ENCODE data around the gene NTN5. TPM values are rescaled to one million over a fixed set of nuclear protein-coding genes. Genes with fewer than 3 reads are reported as not detected.

Gene NTN5
- total and polyA plus RNA-seq, 9 of the 15 experiments (the other 6 are each of a cell fraction or from before 2014, with no cell fraction given): not detected

DNA sequence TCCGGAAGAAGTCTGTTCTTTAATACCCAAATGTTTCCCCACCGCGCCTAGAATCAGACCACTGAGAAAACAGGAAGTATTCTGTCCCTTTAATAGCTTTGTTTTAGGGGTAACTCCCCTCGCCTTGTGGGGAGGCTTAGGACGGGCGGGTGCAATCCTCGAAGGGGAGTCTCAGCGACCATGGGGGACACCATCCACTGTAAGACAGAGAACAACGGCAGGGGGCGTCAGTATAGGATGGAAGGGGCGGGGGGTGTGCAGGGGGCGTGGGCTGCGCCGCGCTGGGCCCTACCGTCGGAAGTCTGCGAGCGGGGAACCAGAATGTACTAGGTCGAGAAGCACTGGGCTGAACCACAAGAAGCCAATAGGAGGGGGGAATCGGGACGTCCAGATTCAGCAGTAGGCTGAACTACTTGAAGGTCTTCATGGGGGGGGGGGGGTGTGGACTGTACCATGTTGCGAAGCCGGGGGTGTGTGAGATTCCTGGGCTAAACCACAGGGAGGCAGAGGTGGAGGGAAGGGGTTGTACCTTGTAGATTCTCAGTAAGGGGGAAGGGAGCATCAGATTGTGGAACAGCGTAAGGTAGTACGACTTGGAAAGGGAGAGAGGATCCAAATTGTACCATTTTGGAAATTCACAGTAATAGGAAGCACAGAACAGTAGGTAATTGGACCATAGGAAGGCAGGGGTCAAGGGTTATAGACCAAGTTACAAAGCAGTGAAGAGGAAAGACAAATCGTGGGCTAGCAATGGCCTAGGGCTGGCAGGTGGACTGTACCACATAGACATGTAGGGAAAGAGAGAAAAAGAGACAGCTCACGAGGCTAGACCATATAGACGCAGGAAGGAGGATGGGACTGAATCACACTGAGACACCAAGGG, 34.6 kb downstream of the NTN5 start (continued):
- TF ChIP-seq YY1 (IDR thresholded peaks at IDR 0.05; ENCODE audit: borderline replicate concordance in 1 of 3, control insufficient read depth in 1 of 3, extremely low read depth in 1 of 3, insufficient read depth in 3 of 3, insufficient read length in 1 of 3, insufficient replicate concordance in 2 of 3, low read depth in 1 of 3, low read length in 2 of 3): peak in 1 of 3 experiments; percentile 5
- 0 out of 2 replicates have a peak, but pooled peaks have one; percentile 62 for TF ChIP-seq HMG20B (CRISPR knock-in tag; IDR thresholded peaks at IDR 0.05)
- TF ChIP-seq TCF7L2 (IDR thresholded peaks at IDR 0.05; ENCODE audit: low read depth, low read length): peak; percentile 100
- peak; percentile 86 for TF ChIP-seq BRD9 (IDR thresholded peaks at IDR 0.05; ENCODE audit: low read depth, partially characterized antibody)
- TF ChIP-seq ETV1 (tag; conservative IDR thresholded peaks at IDR 0.05; ENCODE audit: low read depth): peak; percentile 33; the same call in 1 of the 2 replicates
- no peak for TF ChIP-seq ARID2 (IDR thresholded peaks at IDR 0.05)
- peak in 1 of 2 experiments; percentile 97; a peak in 2 of 4 replicates for TF ChIP-seq NONO (IDR thresholded peaks at IDR 0.05; ENCODE audit: low read depth in 2 of 2, low read length in 1 of 2)
- peak; percentile 16; the same call in 1 of the 2 replicates for TF ChIP-seq FOXM1 (IDR thresholded peaks at IDR 0.05; ENCODE audit: low read depth)
- TF ChIP-seq FOXM1 (CRISPR knock-in tag; IDR thresholded peaks at IDR 0.05; ENCODE audit: low read depth): no peak
- peak; percentile 72 for TF ChIP-seq EP400 (IDR thresholded peaks at IDR 0.05)
- TF ChIP-seq ZNF263 (CRISPR knock-in tag; IDR thresholded peaks at IDR 0.05; ENCODE audit: borderline replicate concordance): peak; percentile 35; the same call in 1 of the 2 replicates
- peak; percentile 92 for TF ChIP-seq ZBTB7A (IDR thresholded peaks at IDR 0.05; ENCODE audit: borderline replicate concordance, control insufficient read depth, low read depth, low read length)
- 0 out of 2 replicates have a peak, but pooled peaks have one; percentile 11 for TF ChIP-seq MTA1 (IDR thresholded peaks at IDR 0.05; ENCODE audit: borderline replicate concordance)
- TF ChIP-seq ZFP1 (CRISPR knock-in tag; IDR thresholded peaks at IDR 0.05): no peak
- TF ChIP-seq EP300 (IDR thresholded peaks at IDR 0.05; ENCODE audit: low read length): peak; percentile 38; the same call in 1 of the 2 replicates
- no peak for TF ChIP-seq ZNF184 (CRISPR knock-in tag; IDR thresholded peaks at IDR 0.05)
- TF ChIP-seq, protein P1, sequence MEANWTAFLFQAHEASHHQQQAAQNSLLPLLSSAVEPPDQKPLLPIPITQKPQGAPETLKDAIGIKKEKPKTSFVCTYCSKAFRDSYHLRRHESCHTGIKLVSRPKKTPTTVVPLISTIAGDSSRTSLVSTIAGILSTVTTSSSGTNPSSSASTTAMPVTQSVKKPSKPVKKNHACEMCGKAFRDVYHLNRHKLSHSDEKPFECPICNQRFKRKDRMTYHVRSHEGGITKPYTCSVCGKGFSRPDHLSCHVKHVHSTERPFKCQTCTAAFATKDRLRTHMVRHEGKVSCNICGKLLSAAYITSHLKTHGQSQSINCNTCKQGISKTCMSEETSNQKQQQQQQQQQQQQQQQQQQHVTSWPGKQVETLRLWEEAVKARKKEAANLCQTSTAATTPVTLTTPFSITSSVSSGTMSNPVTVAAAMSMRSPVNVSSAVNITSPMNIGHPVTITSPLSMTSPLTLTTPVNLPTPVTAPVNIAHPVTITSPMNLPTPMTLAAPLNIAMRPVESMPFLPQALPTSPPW (CRISPR knock-in tag; IDR thresholded peaks at IDR 0.05): peak; percentile 68
- TF ChIP-seq, protein P2, sequence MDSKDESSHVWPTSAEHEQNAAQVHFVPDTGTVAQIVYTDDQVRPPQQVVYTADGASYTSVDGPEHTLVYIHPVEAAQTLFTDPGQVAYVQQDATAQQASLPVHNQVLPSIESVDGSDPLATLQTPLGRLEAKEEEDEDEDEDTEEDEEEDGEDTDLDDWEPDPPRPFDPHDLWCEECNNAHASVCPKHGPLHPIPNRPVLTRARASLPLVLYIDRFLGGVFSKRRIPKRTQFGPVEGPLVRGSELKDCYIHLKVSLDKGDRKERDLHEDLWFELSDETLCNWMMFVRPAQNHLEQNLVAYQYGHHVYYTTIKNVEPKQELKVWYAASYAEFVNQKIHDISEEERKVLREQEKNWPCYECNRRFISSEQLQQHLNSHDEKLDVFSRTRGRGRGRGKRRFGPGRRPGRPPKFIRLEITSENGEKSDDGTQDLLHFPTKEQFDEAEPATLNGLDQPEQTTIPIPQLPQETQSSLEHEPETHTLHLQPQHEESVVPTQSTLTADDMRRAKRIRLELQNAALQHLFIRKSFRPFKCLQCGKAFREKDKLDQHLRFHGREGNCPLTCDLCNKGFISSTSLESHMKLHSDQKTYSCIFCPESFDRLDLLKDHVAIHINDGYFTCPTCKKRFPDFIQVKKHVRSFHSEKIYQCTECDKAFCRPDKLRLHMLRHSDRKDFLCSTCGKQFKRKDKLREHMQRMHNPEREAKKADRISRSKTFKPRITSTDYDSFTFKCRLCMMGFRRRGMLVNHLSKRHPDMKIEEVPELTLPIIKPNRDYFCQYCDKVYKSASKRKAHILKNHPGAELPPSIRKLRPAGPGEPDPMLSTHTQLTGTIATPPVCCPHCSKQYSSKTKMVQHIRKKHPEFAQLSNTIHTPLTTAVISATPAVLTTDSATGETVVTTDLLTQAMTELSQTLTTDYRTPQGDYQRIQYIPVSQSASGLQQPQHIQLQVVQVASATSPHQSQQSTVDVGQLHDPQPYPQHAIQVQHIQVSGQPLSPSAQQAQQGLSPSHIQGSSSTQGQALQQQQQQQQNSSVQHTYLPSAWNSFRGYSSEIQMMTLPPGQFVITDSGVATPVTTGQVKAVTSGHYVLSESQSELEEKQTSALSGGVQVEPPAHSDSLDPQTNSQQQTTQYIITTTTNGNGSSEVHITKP (IDR thresholded peaks at IDR 0.05; ENCODE audit: partially characterized antibody): peak; percentile 99
- TF ChIP-seq ZC3H8 (IDR thresholded peaks at IDR 0.05): 0 out of 2 replicates have a peak, but pooled peaks have one; percentile 16
- TF ChIP-seq RCOR1 (IDR thresholded peaks at IDR 0.05; ENCODE audit: borderline replicate concordance in 1 of 2, low read depth in 2 of 2, low read length in 2 of 2): peak; percentile 99
- peak; percentile 96 to 97 for TF ChIP-seq KDM1A (IDR thresholded peaks at IDR 0.05)
- no peak for TF ChIP-seq XRCC3 (IDR thresholded peaks at IDR 0.05)
